KMS-11 (cell line): ENCODE measurements around the gene TMEM273.

ENCODE experiments used
- H2AFZ ChIP-seq: fragments of 200-600 bp; sonication (generic); 2 replicates; pipeline ENCODE4 v1.6.1; 2016; ENCODE audit warnings: antibody characterized with exemption, mixed run types, low read depth
- H3K27ac ChIP-seq: fragments of 200-600 bp; sonication (generic); 2 replicates; pipeline ENCODE4 v1.6.1; 2016; ENCODE audit warnings: mild to moderate bottlenecking, mixed run types
- H3K27me3 ChIP-seq: fragments of 200-600 bp; sonication (generic); 2 replicates; pipeline ENCODE4 v1.6.1; 2017; ENCODE audit warnings: mild to moderate bottlenecking, low read depth, mixed run types, moderate library complexity; ENCODE audit not compliant: insufficient read depth
- H3K36me3 ChIP-seq: fragments of 200-600 bp; sonication (generic); 2 replicates; pipeline ENCODE4 v1.6.1; 2017; ENCODE audit warnings: mild to moderate bottlenecking, mixed run types; ENCODE audit not compliant: insufficient read depth
- H3K4me1 ChIP-seq: fragments of 200-600 bp; sonication (generic); 2 replicates; pipeline ENCODE4 v1.6.1; 2016; ENCODE audit warnings: mild to moderate bottlenecking, low read depth, mixed run types; ENCODE audit not compliant: poor library complexity, severe bottlenecking
- H3K4me2 ChIP-seq: fragments of 200-600 bp; sonication (generic); 2 replicates; pipeline ENCODE4 v1.7.0; 2016; ENCODE audit warnings: mild to moderate bottlenecking, mixed run types
- H3K4me3 ChIP-seq: fragments of 200-600 bp; sonication (generic); IDR thresholded peaks from 2 replicates; pipeline ENCODE4 v1.6.1; 2017; ENCODE audit warnings: low read depth, low read length, mixed read lengths; ENCODE audit not compliant: insufficient read depth
- H3K79me2 ChIP-seq: fragments of 200-600 bp; sonication (generic); 2 replicates; pipeline ENCODE4 v1.6.1; 2016; ENCODE audit warnings: low read depth, mixed run types; ENCODE audit not compliant: insufficient read depth
- H3K9ac ChIP-seq: fragments of 200-600 bp; sonication (generic); 2 replicates; pipeline ENCODE4 v1.6.1; 2016; ENCODE audit warnings: mild to moderate bottlenecking, mixed run types
- H4K20me1 ChIP-seq: fragments of 200-600 bp; sonication (generic); 2 replicates; pipeline ENCODE4 v1.6.1; 2016; ENCODE audit warnings: mild to moderate bottlenecking, mixed run types; ENCODE audit not compliant: insufficient read depth
- CTCF ChIP-seq: fragments of 200-600 bp; sonication (generic); conservative IDR thresholded peaks from 2 replicates; pipeline ENCODE4 v1.6.1; 2017; ENCODE audit warnings: low read depth, mild to moderate bottlenecking, antibody characterized with exemption, low read length, moderate library complexity, mixed read lengths

TMEM273 gene

GRCh38 chr10:49129376-49129775, 58.8 kb downstream of the TMEM273 start:
- no peak overlapping the region for H3K4me2 ChIP-seq
- TF ChIP-seq CTCF = no peak
- H3K27me3 ChIP-seq = no peaks in the 10 kb centered on the region
- no peaks in the 10 kb centered on the region for H3K36me3 ChIP-seq
- no peak overlapping the region for H3K27ac ChIP-seq
- H3K79me2 ChIP-seq = no peaks in the 10 kb centered on the region
- H3K9ac ChIP-seq = no peak overlapping the region
- no peaks in the 10 kb centered on the region for H4K20me1 ChIP-seq
- H3K4me1 ChIP-seq = no peaks in the 10 kb centered on the region
- H3K4me3 ChIP-seq = no peak overlapping the region
- H2AFZ ChIP-seq = no peak overlapping the region

GRCh38 chr10:49128854-49129253, 59.3 kb downstream of the TMEM273 start:
- Histone ChIP-seq H3K36me3 (no peaks in the 10 kb centered on the region), H3K9ac (no peak overlapping the region), H4K20me1 (no peaks in the 10 kb centered on the region), H2AFZ (no peak overlapping the region), H3K4me2 (no peak overlapping the region), H3K79me2 (no peaks in the 10 kb centered on the region), H3K27ac (no peak overlapping the region), H3K4me3 (no peak overlapping the region), H3K27me3 (no peaks in the 10 kb centered on the region), H3K4me1 (no peaks in the 10 kb centered on the region)
- no peak for TF ChIP-seq CTCF

- no peak overlapping the region for H3K4me3 ChIP-seq
- H3K4me2 ChIP-seq = no peak overlapping the region
- H3K27ac ChIP-seq = no peak overlapping the region
- H2AFZ ChIP-seq = no peak overlapping the region
- H3K79me2 ChIP-seq = no peaks in the 10 kb centered on the region
- no peak overlapping the region for H3K9ac ChIP-seq
- no peaks in the 10 kb centered on the region for H4K20me1 ChIP-seq
- no peaks in the 10 kb centered on the region for H3K27me3 ChIP-seq
- H3K4me1 ChIP-seq = no peaks in the 10 kb centered on the region
- no peaks in the 10 kb centered on the region for H3K36me3 ChIP-seq
- TF ChIP-seq CTCF = no peak
Measured at GRCh38 chr10:49123981-49124950, 63.9 kb downstream of the TMEM273 start.

- Histone ChIP-seq H3K4me2 (no peak overlapping the region), H3K36me3 (no peaks in the 10 kb centered on the region), H3K4me3 (no peak overlapping the region), H3K4me1 (no peaks in the 10 kb centered on the region), H3K79me2 (no peaks in the 10 kb centered on the region), H3K27me3 (no peaks in the 10 kb centered on the region), H3K27ac (no peak overlapping the region), H3K9ac (no peak overlapping the region), H4K20me1 (no peaks in the 10 kb centered on the region), H2AFZ (no peak overlapping the region)
- no peak for TF ChIP-seq CTCF
Measured at GRCh38 chr10:49120911-49121310, 67.3 kb downstream of the TMEM273 start.
